HG03060 (cell line): ENCODE results near the gene CCNT2.
"Not testable (repeated sequence)": the region's sequence is repeated elsewhere in the genome, so short reads cannot be mapped to it uniquely, and the experiment has no call there.

Experiments used
- ATAC-seq: cut with Tn5 transposase; IDR thresholded peaks from one replicate; pipeline ENCODE4 v1.9.1; 2021; ENCODE audit warnings: low read depth, moderate number of reproducible peaks; ENCODE audit not compliant: unreplicated experiment

The CCNT2 gene

GRCh38 chr2:134973241-134974138, 54.9 kb downstream of the CCNT2 start:
- no peak for ATAC-seq

DNA sequence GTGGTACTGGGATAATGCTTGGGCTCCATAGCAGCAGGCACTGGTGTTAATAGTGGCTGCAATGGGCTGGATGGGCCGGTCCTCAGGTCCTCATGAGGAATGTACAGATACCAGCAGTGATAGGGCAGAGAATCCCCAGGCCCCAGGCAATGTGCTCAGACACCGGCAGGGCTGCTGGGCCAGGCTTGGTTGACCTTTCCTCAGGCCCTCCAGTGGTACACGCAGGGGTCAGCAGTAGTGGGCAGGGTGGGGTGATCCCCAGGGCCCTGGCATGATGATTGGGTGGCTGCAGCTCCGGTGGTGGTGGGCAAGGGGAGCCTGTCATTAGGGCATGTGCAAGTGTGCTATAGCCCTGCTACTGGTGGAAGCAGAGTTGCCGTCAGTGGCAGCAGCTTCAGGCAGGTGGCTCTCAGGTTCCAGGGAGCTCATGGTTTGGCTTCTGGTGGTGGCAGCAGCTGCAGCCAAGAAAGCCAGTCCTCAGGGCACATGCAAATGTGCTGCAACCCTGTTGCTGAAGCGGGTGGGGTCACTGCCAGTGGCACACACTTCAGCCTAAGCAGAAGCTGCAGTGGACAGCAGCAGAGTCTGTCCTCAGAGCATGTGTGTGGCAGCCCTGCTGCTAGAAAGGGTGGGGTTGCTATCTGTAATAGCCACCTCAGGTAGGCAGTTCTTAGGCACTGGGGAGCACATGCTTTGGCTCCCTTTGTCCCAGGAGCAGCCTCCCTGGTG, 56.8 kb downstream of the CCNT2 start:
- ATAC-seq = no peak

GRCh38 chr2:134976074-134976702, 57.6 kb downstream of the CCNT2 start:
- ATAC-seq = no peak

DNA sequence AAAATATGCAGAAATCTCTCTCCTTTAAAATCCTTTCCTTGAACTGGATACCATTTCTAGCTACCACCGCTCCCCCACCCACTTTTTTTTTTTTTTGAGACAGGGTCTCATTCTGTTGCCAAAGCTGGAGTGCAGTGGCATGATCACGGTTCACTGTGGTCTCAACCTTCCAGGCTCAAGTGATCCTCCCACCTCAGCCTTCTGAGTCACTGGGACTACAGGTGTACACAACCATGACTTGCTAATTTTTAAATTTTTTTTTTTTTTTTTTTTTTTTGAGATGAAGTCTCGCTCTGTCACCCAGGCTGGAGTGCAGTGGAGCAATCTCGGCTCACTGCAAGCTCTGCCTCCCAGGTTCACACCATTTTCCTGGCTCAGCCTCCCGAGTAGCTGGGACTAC, 58.5 kb downstream of the CCNT2 start:
- ATAC-seq = not testable (repeated sequence)

DNA sequence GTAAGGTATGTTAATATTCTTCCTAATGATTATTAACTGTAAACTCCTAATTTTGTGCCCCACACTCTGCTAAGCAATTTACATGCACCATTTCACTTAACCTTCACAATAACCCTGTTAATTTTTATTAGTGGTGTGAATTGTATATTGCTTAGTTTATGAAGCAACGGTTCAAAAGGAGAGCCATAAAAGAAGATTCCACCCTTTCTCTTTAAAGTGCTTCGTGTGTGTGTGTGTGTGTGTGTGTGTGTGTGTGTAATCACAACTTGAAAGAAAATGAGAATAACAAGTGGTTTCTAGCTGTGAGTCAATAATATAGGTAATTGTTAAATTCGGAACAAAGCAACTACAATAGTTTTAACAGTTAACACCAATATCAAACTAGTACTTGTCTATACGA, 60.6 kb downstream of the CCNT2 start:
- ATAC-seq = no peak

GRCh38 chr2:134980639-134981038, 62.0 kb downstream of the CCNT2 start:
- ATAC-seq = no peak

- no peak for ATAC-seq
Measured at GRCh38 chr2:134982603-134983002, 64.0 kb downstream of the CCNT2 start.

DNA sequence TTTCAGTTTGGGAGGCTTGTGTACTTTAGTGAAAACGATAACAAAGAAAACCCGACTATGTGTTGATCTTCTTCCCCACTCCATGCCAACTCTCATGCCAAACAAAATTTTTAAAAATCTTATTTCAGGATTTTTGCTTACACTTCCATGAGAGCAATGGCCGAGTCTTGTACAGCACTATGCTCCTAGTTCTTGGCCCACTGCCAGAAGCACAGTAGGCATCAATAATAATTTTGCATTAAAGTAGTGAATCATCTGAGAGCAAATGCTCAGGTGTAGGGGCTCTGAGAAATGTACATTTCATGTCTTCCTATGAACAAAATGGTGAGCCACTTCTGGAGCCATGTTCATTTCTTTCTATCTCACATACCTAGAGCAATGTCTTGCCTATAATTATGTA, 66.4 kb downstream of the CCNT2 start:
- no peak for ATAC-seq

- no peak for ATAC-seq
Measured at GRCh38 chr2:134988994-134989605, 70.5 kb downstream of the CCNT2 start.

DNA sequence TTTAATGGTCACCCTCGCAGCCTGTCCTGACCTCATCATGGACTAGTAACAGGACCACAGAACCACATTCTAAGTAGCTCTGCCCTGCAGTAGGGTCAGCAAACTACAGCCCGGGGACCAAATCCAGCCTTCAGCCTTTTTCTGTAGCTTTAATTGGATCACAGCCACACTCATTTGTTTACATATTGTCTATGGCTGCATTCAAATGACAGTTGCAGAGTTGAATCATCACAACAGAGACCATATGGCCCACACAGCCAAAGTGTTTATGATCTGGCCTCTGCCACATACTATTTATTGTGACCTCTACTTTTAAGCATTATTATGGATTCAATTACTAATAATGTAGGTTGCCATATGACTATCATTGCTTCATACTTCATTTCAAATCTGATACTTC, 80.9 kb downstream of the CCNT2 start:
- ATAC-seq = no peak

GRCh38 chr2:135002836-135003235, 84.2 kb downstream of the CCNT2 start:
- ATAC-seq = no peak

- ATAC-seq = no peak
Measured at GRCh38 chr2:135004005-135004746, 85.6 kb downstream of the CCNT2 start.

DNA sequence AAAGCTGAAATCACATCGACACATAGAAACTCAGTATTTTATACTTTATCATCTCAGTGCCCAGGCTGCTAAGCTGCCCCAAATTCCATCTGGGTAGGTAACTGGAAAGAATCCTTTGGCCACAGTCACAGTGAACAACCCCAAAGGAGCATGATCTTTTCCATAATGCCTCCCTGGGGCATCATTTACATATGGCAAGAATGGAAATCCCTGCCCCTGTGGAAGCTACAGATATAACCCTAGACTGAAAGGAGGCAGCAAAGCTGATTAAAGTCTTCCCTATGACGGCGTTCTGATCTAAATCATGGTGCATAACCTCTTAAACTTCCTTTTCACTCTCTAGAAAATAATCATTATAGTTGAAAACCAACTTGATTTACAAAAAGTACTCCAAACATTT, 87.1 kb downstream of the CCNT2 start:
- no peak for ATAC-seq
